Brain microvascular endothelial cell (primary cell): ENCODE results near the gene COL23A1.
"Not testable (repeated sequence)": the region's sequence is repeated elsewhere in the genome, so short reads cannot be mapped to it uniquely, and the experiment has no call there.

ENCODE experiments used
- DNase-seq: peaks from one replicate; pipeline ENCODE4 v3.0.0-alpha.2; 2020
- H3K27ac ChIP-seq: fragments of 250-450 bp; sonication (Bioruptor Pico); 2 replicates; pipeline ENCODE4 v1.5.1; 2020; ENCODE audit warnings: mild to moderate bottlenecking, moderate library complexity
- H3K27me3 ChIP-seq: fragments of 250-450 bp; sonication (Bioruptor Pico); replicated peaks from 2 replicates; pipeline ENCODE4 v1.5.1; 2020; ENCODE audit warnings: mild to moderate bottlenecking
- H3K36me3 ChIP-seq: fragments of 250-450 bp; sonication (Bioruptor Pico); replicated peaks from 2 replicates; pipeline ENCODE4 v1.5.1; 2020; ENCODE audit warnings: mild to moderate bottlenecking
- H3K4me3 ChIP-seq: 2 replicates; pipeline ENCODE4 v1.5.1; 2011; ENCODE audit warnings: low read depth, mild to moderate bottlenecking, control low read depth, low read length, moderate library complexity
- in situ Hi-C: cut with HindIII; loops from 2 replicates; pipeline ENCODE4 v1.10.0; 2017; ENCODE audit warnings: low sequenced_read_pairs, low pct_ligation_motif_present
- TF ChIP-seq, protein P1 (sequence below): IDR thresholded peaks from 2 replicates; pipeline ENCODE4 v1.5.1; 2011; ENCODE audit warnings: low read depth, mild to moderate bottlenecking, moderate library complexity, low read length, control low read depth, inconsistent platforms; ENCODE audit errors: missing control alignments

COL23A1 gene

DNA sequence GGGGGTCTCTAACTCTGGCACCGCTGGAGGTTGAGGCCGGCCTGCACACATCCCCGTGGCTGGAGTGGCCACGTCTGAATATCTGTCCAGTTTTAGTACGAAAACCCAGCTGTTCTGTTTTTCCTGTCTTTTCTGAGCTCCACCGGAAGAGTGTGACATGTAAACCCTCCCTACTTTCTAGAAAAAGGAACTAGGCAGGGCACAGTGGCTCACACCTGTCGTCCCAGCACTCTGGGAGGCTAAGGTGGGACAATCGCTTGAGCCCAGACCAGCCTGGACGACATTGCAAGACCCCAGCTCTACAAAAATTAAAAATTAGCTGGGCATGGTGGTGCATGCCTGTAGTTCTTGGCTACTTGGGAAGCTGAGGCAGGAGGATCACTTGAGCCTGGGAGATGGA, 349.4 kb downstream of the COL23A1 start:
- no peak for DNase-seq
- Histone ChIP-seq H3K4me3 (no peak overlapping the region), H3K36me3 (no peaks in the 10 kb centered on the region), H3K27me3 (no peaks in the 10 kb centered on the region), H3K27ac (no peak overlapping the region)
- in situ Hi-C loops: no loop called here
- TF ChIP-seq, protein P1, sequence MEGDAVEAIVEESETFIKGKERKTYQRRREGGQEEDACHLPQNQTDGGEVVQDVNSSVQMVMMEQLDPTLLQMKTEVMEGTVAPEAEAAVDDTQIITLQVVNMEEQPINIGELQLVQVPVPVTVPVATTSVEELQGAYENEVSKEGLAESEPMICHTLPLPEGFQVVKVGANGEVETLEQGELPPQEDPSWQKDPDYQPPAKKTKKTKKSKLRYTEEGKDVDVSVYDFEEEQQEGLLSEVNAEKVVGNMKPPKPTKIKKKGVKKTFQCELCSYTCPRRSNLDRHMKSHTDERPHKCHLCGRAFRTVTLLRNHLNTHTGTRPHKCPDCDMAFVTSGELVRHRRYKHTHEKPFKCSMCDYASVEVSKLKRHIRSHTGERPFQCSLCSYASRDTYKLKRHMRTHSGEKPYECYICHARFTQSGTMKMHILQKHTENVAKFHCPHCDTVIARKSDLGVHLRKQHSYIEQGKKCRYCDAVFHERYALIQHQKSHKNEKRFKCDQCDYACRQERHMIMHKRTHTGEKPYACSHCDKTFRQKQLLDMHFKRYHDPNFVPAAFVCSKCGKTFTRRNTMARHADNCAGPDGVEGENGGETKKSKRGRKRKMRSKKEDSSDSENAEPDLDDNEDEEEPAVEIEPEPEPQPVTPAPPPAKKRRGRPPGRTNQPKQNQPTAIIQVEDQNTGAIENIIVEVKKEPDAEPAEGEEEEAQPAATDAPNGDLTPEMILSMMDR: no peak

DNA sequence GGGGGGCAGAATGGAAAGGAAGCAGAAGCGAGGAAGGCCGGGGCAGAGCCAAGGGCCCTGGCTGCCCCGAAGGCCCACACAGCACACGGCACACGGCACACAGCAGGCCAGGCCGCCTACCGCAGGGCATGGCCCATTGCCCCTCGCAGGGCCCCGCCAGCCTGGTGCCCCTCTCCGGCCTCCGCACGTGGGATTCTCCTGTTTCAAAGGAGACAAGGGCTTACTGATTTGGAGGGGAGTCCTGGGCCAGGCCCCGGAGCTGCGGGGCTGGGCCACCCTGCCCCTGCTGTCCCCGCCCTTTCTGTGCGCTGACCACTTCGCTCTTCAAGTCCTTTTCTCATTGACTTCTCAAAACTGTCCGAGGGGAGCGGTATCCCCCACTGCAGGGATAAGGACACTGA, 349.9 kb downstream of the COL23A1 start:
- DNase-seq: no peak
- in situ Hi-C loops: no loop called here
- TF ChIP-seq, protein P1: no peak
- H3K36me3 ChIP-seq: no peaks in the 10 kb centered on the region
- H3K27ac ChIP-seq: no peak overlapping the region
- H3K4me3 ChIP-seq: no peak overlapping the region
- no peaks in the 10 kb centered on the region for H3K27me3 ChIP-seq

DNA sequence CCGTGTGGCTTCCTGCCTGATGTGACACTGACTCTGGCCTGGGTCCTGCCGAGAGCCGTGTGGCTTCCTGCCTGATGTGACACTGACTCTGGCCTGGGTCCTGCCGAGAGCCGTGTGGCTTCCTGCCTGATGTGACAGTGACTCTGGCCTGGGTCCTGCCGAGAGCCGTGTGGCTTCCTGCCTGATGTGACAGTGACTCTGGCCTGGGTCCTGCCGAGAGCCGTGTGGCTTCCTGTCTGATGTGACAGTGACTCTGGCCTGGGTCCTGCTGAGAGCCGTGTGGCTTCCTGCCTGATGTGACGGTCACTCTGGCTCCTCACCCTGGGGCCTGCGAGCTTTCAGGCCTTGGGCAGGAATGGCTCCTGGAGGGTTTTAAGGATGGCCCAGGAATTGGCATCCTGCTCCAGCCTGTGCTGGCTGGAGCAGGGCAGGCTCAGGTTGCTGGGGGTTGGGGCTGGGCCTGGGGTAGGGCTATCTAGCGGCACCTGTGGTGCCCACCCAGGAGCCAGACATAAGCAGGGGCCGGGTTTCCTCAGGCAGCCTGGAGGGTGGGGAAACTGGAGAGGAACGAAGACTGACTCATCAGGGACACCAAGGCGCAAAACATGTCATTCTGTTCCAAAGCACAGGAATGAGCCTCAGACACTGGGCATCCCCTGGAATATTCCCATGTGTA, 350.4 kb downstream of the COL23A1 start:
- DNase-seq, H3K27ac ChIP-seq, H3K27me3 ChIP-seq, H3K36me3 ChIP-seq, in situ Hi-C loops, H3K4me3 ChIP-seq: not testable (repeated sequence)

DNA sequence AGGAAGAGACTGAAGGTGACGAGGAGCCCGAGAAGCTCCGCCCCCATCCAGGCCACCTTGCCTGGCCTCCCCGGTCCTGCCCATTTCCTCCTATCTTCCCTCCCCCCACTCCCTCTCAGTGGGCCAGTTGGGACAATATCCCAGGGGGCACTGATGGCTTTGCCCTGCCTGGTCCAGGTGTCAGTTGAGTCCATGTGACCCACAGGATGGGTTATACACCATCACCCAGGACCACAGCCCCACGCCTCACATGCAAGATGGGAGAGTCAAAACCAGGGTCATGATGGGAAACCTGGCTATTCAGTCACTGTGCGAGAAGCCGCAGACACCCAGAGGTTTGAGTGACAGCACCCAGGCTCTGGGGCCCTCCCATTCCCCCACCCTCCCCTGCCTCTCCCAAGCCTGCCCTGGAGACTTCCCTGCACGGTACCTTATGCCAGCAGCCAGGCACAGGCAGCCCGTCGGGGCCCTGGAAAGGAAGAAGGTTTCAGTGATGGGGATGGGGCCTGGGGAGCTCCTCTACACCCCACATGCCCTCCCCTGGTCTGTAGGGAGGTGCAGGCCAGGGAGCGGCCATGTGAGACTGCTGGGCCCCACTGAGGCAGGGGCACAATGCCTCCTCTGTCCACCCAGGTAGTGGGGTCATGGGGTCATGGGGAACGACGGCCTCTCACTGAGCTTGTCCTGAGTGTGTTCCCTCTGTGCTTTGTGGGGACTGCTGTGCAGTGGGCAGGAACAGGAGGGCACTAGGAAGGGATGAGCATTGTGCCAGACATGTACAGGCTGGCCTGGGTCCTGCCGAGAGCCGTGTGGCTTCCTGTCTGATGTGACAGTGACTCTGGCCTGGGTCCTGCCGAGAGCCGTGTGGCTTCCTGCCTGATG, 351.2 kb downstream of the COL23A1 start:
- in situ Hi-C loops: no loop called here

DNA sequence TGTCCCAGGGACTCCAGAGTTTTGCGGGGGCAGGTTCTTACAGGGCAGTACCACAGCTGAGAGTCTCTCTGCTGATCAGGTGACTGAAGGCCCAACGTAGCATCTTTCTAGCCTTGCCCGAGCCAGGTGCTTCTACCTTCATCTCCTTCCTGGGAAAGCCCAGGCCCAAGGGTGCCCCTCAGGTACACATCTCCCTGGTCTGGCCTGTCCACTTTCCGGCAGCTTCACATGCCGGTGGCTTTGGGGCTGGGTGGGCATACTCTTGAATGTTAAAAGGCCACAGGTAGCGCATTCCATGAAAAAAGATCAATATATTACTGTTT, 351.9 kb downstream of the COL23A1 start:
- Histone ChIP-seq H3K36me3 (no peaks in the 10 kb centered on the region), H3K4me3 (no peak overlapping the region), H3K27me3 (no peaks in the 10 kb centered on the region), H3K27ac (no peak overlapping the region)
- TF ChIP-seq, protein P1: no peak
- in situ Hi-C loops: no loop called here
- DNase-seq: no peak

More for the DNA sequence above, 351.2 kb downstream of the COL23A1 start:
- no peak for DNase-seq
- no peaks in the 10 kb centered on the region for H3K36me3 ChIP-seq
- H3K4me3 ChIP-seq: no peak overlapping the region
- TF ChIP-seq, protein P1: no peak
- no peaks in the 10 kb centered on the region for H3K27me3 ChIP-seq
- no peak overlapping the region for H3K27ac ChIP-seq

DNA sequence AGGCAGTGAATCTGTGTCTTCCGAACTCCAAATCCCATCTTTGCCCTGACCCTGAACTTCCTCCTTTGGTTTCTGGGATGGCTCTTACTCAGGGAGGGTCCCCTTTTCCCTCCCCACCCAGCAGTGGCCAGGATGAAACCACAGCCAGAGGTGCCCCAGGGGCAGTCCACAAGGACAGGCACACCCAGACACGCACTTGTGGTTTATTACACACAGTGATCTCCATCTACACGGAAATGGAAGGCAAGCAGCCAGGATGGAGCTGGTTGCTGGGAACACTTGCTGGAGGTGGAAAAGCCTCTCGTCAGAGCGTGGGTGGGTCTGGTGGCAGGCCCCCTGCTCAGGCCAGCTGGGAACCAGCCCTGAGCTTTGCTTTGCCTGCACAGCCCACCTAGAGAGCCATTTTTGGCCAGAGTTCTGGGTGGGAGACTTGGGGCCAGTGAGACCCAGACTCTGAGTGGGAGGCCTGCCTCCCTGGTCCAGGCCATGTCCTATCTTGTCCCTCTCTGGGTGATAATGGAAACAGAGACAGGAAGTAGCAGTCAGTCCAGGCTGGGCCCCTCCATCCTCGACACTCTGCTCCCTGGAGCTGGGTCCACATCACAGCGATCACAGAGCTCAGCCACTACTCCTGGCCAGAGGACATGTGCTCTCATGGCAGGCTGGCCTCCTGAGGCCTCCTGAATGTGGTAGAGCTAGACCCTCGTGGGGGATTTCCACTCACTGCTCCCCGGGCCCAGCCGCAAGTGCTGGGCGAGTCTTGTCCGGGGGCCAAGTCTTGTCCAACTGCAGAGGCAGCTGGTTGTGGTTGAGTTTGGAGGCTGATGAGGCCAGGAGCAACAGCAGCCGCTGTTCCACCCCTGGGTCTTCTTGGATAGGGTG, 352.5 kb downstream of the COL23A1 start:
- TF ChIP-seq, protein P1: no peak
- Histone ChIP-seq H3K4me3 (no peak overlapping the region), H3K27me3 (no peaks in the 10 kb centered on the region), H3K36me3 (no peaks in the 10 kb centered on the region), H3K27ac (no peak overlapping the region)
- no peak for DNase-seq
- in situ Hi-C loops: no loop called here
